ENCODE results near the gene NSRP1. TPM values are rescaled to one million over a fixed set of nuclear protein-coding genes. Genes with fewer than 3 reads are reported as not detected.
A peak's percentile ranks its signal among the peaks of the same experiment; 100 is the strongest.

NSRP1 gene
- total and polyA plus RNA-seq, 2 of the 13 experiments (the other 11 are each of a cell fraction or from before 2014, with no cell fraction given), result 7.0 to 14.3 TPM

- H3K4me2 ChIP-seq (ENCODE audit: low read depth, low read length), result peak overlapping the region; percentile 79
- peak; percentile 25 for ATAC-seq
- TF ChIP-seq EEA1 (CRISPR knock-in tag; IDR thresholded peaks at IDR 0.05; ENCODE audit: borderline replicate concordance) (no peak), NRL (CRISPR knock-in tag; IDR thresholded peaks at IDR 0.05; ENCODE audit: borderline replicate concordance) (no peak), RFX5 (IDR thresholded peaks at IDR 0.05; ENCODE audit: low read depth, low read length) (no peak), KLF16 (CRISPR knock-in tag; IDR thresholded peaks at IDR 0.05) (0 out of 4 replicates have a peak, but pooled peaks of 1 of the 2 experiments have one; percentile 19), ZBTB38 (CRISPR knock-in tag; IDR thresholded peaks at IDR 0.05) (peak; percentile 48; the same call in 1 of the 2 replicates), YEATS4 (CRISPR knock-in tag; IDR thresholded peaks at IDR 0.05; ENCODE audit: borderline replicate concordance) (0 out of 2 replicates have a peak, but pooled peaks have one; percentile 6), ZNF704 (CRISPR knock-in tag; IDR thresholded peaks at IDR 0.05; ENCODE audit: borderline replicate concordance) (no peak), ZNF646 (CRISPR knock-in tag; IDR thresholded peaks at IDR 0.05) (no peak), MLX (CRISPR knock-in tag; IDR thresholded peaks at IDR 0.05) (no peak), MXI1 (IDR thresholded peaks at IDR 0.05; ENCODE audit: borderline replicate concordance, low read depth, low read length) (peak; percentile 30; the same call in 1 of the 3 replicates), GATAD2A (CRISPR knock-in tag; IDR thresholded peaks at IDR 0.05) (peak; percentile 23; the same call in 1 of the 2 replicates)
These were observed 110.3 kb downstream of the NSRP1 start for GRCh38 chr17:30226878-30227277.

More at GRCh38 chr17:30226878-30227277, 110.3 kb downstream of the NSRP1 start:
- no peaks in the 10 kb centered on the region for H3K9me3 ChIP-seq (ENCODE audit: low read length)
- CTCF ChIA-PET (ENCODE audit: low intra/inter-chr PET ratio, low total read pairs), result no interaction called here
- no peaks in the 10 kb centered on the region for H3K36me3 ChIP-seq (replicated peaks in 1 of 2; ENCODE audit: control insufficient read depth in 1 of 2, insufficient read depth in 2 of 2, low read length in 2 of 2)
- peak; percentile 34 for DNase-seq (ENCODE audit: low spot score)
- H2AFZ ChIP-seq (ENCODE audit: low read length), result peak overlapping the region; percentile 24
- no peaks in the 10 kb centered on the region for H3K27me3 ChIP-seq (ENCODE audit: control insufficient read depth in 1 of 2, insufficient read depth in 2 of 2, low read length in 2 of 2)
- peak overlapping the region; percentile 89 for H3K27ac ChIP-seq (ENCODE audit: extremely low read length, insufficient read depth, low read length)
- in situ Hi-C loops (cut with HindIII; ENCODE audit: extremely low pct_ligation_motif_present, low pct_unique_long_range_greater_than_20kb) (no loop called here), intact Hi-C loops (cut with micrococcal nuclease; ENCODE audit: unreplicated experiment) (loop anchor here (10.0 kb wide), 1 partner anchor 52 kb away; no protein-coding TSS in a partner anchor)
- H3K4me1 ChIP-seq (ENCODE audit: insufficient read depth, low read length), result peaks cover 84% of the 10 kb centered on the region
- no peaks in the 10 kb centered on the region for H3K79me2 ChIP-seq (ENCODE audit: insufficient read depth, low read length)
- POLR2A ChIA-PET, result interaction anchor here (1.0 to 2.7 kb wide), 10 partner anchors 8 to 122 kb away, joined by 3 to 9 read pairs (median 4); partner anchors contain the start of gene SLC6A4
- H3K9ac ChIP-seq (ENCODE audit: insufficient read depth, low read depth, low read length), result peak overlapping the region; percentile 60
- TSS peak; percentile 58 for BruUV-seq (replicated peaks)
- 2% methylated on average over 6 of the region's 10 CpGs for WGBS (ENCODE audit: low lambda C conversion rate)
- no peaks in the 10 kb centered on the region for H4K20me1 ChIP-seq (ENCODE audit: insufficient read depth, low read length)
- peak; percentile 60 for FAIRE-seq
- peak overlapping the region; percentile 34 to 69 (median 61) for H3K4me3 ChIP-seq (replicated peaks in 1 of 3; ENCODE audit: insufficient read depth in 1 of 3, low read depth in 2 of 3, low read length in 3 of 3)

All from HepG2 (cell line).